Measurements from ENCODE around the gene IPO9. TPM values are rescaled to one million over a fixed set of nuclear protein-coding genes. Genes with fewer than 3 reads are reported as not detected.

The IPO9 gene
- 36.4 TPM for total RNA-seq

DNA sequence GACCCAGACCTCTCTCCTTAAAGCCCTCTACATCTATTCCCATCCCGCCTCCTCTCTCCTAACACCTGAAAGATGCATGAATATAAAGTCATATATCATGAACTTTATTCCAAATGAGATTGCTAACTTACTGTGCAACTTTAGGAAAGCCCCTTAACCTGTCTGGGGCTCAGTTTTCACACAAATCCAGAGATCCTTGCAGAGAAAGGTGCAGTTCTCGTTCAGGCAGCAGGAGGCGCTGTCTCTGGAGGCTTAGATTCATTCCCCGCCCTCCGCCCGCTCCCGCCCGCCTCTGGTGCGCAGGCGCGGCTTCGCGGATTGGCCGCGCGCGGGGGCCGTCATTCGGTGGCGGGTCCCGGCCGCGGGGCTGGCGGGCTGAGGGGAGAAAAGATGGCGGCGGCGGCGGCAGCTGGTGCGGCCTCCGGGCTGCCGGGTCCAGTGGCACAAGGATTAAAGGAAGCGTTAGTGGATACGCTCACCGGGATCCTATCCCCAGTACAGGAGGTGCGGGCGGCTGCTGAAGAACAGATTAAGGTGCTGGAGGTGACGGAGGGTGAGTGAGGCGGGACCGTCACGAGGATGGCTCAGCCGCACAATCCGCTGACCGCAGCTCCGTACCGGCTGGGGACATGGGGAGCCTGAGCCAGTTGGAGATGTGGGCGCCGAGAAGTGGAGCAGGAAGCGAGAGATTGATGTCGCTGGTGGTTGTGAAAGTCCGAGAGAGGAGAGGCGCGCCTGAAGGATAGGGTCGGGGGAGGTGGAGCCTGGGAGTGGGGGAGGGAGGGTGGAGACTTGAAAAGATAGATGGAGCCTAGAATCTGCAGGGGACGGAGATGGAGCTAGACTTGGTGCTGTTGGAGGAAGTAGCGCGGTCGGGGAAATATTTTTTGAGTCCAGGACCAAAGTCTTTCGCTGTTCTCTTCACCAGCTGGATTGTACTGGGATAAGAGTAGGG, at the start of gene IPO9:
TSS of gene IPO9 (plus strand) at position 338 of the 955 bp plus-strand sequence. CDS start at position 391, 53 bp downstream.

DNA sequence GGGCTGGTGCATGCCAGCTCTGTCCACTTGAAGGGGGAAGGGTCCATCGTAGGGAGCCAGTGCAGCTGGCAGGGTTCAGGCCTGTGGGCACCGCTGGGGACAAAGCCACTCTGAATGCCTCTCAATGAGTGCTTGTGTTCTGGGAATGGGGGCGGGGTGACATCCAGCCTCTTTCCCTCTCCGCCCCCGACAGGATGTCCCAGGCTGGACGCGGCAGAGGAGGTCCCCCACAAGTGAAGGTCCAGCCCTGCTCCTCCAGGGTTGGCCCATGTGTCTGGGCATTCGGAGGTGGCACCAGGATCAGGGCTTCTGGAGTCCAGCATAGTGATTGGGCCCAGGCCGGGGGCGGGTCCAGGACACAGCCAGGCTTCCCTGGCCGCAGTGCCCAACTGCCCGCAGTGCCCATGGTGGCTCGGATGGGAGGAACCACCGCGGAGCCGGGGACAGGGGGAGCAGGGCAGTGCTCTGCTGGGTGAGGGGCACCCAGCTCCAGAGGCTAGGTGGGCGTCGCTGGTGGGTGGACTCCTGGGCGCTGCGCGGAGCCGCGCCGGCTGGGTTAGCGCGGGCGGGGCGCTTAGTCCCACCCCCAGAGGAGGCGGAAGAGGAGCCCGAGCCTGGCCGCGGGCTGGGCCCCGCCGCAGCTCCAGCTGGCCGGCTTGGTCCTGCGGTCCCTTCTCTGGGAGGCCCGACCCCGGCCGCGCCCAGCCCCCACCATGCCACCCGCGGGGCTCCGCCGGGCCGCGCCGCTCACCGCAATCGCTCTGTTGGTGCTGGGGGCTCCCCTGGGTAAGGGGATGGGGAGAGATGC, 59.5 kb downstream of the IPO9 start, which contains the start of gene SHISA4:
TSS of gene SHISA4 (plus strand) at position 617 of the 808 bp plus-strand sequence. CDS start at position 714, 97 bp downstream.

Small RNA genes lying within 50 kb of the gene (small RNA-seq; reads per million reads assigned to genes)
- gene MIR1231 (ENCODE audit: low replicate concordance) (not detected), gene MIR6739 (ENCODE audit: low replicate concordance) (not detected)

Other genes with a start within 250 kb of the IPO9 start
- 28.4 TPM for gene SHISA4, start 59.7 kb downstream of the IPO9 start, total RNA-seq
- 12.6 TPM for gene LMOD1, start 117.4 kb downstream of the IPO9 start, total RNA-seq
- gene TIMM17A, start 126.3 kb downstream of the IPO9 start, total RNA-seq = 28.7 TPM
- 42.1 TPM for gene RNPEP, start 153.5 kb downstream of the IPO9 start, total RNA-seq
- gene ELF3, start 181.4 kb downstream of the IPO9 start, total RNA-seq = 106 TPM